ENCODE measurements around the gene DNAJC18.

GRCh38 chr5:139430015-139430414 lies 9.3 kb downstream of the DNAJC18 start:
- no peak for TF ChIP-seq FOS (IDR thresholded peaks at IDR 0.05; ENCODE audit: low read depth, low read length)
- no peak for TF ChIP-seq POLR2A (IDR thresholded peaks at IDR 0.05; ENCODE audit: low read depth, low read length)
- TF ChIP-seq MXI1 (IDR thresholded peaks at IDR 0.05; ENCODE audit: borderline replicate concordance, low read depth, low read length): no peak
- TF ChIP-seq CTCF (conservative IDR thresholded peaks at IDR 0.05; ENCODE audit: low read depth, low read length): no peak
- TF ChIP-seq RAD21 (IDR thresholded peaks at IDR 0.05; ENCODE audit: low read length): no peak
- TF ChIP-seq USF2 (IDR thresholded peaks at IDR 0.05; ENCODE audit: low read depth, low read length): no peak
- no peak for TF ChIP-seq CEBPB (IDR thresholded peaks at IDR 0.05; ENCODE audit: low read depth, low read length)
- no peak for TF ChIP-seq MAFK (IDR thresholded peaks at IDR 0.05; ENCODE audit: low read depth, low read length)
- TF ChIP-seq MAZ (IDR thresholded peaks at IDR 0.05; ENCODE audit: borderline replicate concordance, low read depth, low read length): no peak
- no peak for TF ChIP-seq RCOR1 (IDR thresholded peaks at IDR 0.05; ENCODE audit: insufficient replicate concordance, low read length)
- TF ChIP-seq SMC3 (IDR thresholded peaks at IDR 0.05; ENCODE audit: low read depth, low read length): no peak
